Stimulated activated CD4-positive, alpha-beta T cell treated with anti-CD3 and anti-CD28 coated beads, Interleukin-4, amount 100 ng/mL, for 48 hours (primary cell): ENCODE measurements around the gene BNC2.

Experiments
- DNase-seq, 2 donors: peaks; one replicate each; pipeline ENCODE4 v3.0.0-alpha.2; 2020; ENCODE audit warnings: low read depth in 2 of 2

The BNC2 gene

GRCh38 chr9:16869882-16870595 is 431 bp downstream of the BNC2 start:
- DNase-seq, result no peak

DNA sequence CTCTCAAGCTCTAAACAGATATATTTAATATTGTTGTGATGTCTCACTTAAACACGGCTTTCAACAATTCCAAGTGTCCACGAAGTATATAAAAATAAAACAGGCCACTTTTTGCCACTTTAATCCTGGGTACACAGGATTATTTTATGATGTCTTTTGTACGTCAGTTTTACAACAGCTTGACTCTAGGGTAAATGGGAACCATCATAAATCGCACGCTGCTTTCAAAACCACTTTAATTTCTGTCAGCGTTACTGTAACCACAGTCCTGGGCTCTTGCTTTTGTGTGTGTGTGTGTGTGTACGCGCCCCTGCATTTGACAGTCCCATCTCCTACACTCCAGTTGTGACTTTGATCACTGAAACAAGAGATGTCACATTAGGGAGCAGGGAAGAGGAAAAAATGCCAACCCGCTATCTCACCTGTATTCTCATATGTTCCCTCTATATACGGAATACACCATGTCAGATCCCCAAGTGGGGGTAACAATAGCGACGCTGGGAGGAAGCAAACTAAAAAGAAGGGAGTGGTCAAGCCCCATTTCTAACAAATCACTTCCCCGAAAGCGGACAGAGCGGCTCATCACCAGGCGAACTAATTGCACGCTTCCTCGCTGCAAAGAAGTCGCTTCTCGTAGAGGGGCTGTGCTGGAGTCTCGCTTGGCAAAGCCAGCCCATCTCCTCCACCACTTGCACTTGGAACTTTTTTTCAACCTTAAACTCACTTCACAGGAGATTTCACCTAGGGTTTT is 1.2 kb downstream of the BNC2 start:
- no peak for DNase-seq

GRCh38 chr9:16868701-16869100 is 1.8 kb downstream of the BNC2 start:
- no peak for DNase-seq

- DNase-seq, result no peak
Observed at GRCh38 chr9:16867576-16868311, 2.7 kb downstream of the BNC2 start.

- no peak for DNase-seq
Observed at GRCh38 chr9:16866587-16866986, 3.9 kb downstream of the BNC2 start.

DNA sequence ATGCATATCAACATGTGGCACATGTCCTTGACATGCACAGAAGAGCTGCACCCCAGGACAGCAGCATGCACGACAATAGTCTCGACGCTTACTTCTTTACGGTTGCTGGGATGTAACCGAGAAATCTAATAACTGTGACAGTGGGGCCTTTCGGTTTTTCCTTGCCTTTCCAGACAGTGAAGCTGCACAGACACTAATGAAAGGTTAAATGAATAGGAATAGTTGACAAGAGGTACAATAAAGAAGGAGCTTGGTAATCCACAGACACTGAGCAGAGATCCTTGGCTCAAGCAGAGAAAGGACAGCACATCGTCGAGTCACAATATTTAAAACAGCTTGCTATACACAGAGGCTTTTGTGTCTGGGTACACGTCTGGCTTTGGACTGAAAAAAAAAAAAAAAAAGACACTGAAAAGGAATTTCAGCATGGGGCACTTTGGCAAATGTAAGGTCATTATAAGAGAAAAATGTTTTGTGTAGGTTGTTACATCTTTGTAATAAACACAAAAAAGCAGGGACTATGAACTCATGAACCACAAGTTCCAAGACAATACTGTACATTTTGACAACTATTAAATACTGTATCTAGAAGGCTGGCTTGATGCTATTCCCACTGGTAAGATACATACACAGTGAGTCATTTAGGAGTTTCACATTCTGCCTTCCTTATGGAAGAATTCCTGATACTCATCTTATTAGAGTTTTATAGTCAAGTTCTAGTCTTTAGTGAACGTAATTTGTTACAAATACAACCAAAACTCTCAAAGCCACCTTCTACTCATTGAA is 5.6 kb downstream of the BNC2 start:
- no peak for DNase-seq

GRCh38 chr9:16848179-16848578 is 22.3 kb downstream of the BNC2 start:
- no peak for DNase-seq

GRCh38 chr9:16846986-16847385 is 23.5 kb downstream of the BNC2 start:
- DNase-seq, result no peak

DNA sequence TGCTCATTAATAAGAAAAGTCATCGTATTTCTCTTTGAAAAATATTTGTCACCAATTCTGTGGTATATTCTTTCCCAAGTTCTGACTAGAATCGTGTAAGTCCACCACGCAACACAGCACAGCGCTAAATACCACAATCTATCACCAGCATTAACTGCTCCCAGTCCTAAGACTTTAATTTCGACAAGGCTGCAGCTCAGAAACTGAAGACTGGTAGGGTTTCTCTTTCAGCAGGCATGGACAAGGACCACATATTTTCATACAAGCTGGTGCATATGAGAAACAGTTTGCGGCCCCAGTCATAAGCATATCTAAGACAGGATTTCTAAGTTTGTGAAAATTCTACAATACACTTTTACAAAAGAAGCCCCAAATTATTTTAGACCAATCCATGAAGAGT is 24.1 kb downstream of the BNC2 start:
- DNase-seq, result no peak

- DNase-seq, result no peak
Observed at GRCh38 chr9:16834817-16835216, 35.7 kb downstream of the BNC2 start.

- no peak for DNase-seq
Observed at GRCh38 chr9:16833296-16833835, 37.1 kb downstream of the BNC2 start.

GRCh38 chr9:16832101-16832500 is 38.4 kb downstream of the BNC2 start:
- no peak for DNase-seq

DNA sequence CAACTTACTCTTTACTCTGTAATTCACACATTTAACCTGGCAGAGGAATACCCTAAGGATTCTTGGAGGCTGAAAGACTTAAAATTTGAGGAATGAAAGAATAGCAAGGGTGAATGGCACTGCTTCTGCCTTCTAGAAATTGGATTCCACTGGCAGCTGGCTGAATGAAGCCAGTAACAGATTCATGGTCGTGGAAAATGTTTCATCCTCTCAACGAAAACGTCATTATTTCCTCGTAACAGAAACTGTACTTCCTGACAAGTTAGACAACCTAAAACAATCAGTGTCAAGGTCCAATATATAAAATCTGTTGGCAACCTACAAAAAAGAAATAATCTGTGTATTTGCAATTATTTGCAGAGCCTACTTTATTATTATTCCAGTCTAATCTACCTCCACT is 39.7 kb downstream of the BNC2 start:
- DNase-seq, result no peak

DNA sequence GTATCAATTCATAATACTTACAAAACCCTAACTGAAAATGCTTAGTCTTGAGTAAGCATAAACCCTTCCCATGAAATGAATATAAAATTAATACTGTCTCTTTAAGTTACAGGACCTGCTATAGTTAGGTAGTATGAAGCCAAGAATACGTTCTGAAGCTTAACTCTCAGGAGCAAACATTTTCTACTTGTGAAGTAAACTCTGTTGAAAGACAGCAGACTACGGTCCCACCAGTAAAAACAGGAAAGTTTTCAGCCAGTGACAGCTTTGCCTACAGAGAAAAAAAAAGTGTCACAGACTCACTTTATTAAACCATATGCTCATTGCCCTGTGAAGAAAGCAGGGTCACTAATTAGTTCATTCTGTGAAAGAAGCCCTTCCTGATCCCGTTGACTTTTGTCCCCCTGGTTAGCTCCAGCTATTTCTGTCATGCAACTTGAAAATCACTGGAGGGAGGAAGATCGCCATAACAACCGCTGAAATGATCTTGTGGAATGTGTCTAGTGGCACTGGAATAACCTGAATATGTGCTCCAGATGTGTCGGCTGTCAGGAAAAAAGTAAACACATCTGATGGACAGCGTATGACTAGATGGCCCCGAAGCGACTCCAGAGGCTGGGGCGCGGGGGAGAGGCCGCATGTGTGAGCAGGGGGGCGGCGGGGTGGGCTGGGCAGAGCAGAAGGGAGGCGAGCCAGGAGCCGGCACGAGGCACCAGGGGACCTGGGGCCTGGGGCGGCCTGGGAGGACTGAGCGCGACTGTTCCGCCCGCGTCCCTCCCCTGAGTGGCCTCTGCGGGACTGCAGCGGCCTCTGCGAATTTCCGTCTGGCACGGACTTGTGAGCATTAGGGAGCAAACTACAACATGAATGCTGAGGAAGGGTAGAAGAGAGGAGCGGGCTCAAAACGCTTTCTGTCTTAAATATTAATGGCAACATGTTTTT is 41.9 kb downstream of the BNC2 start:
- no peak for DNase-seq

DNA sequence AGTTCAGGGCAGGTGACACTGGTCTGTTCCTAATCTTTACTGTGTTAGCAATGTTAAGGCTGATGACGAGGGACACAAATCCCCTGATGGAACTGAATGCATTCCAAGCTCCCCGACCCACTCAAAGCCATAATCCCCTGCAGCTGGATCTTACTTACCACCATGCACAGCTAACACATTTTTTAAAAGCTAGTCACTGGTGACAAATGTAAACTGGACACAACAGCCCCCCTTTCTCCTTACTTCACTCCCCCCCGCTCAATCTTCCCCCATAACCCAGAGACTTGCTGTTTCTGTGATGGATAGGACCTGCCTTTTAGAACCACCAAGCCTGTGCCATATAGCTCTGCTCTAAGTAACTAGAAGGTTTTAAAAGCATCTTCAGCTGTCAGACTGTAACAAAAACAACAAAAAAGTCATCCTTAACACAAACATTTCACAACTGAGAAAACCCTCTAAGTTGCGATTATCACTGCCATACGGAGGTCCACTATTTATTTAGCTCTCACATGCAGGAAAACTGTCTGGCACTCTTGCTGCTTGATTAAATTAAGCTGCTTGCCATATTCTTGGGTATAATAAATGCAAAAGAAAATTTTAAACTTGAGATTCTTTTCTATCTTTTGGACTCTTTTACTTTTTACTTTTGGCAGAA is 44.4 kb downstream of the BNC2 start:
- no peak for DNase-seq

DNA sequence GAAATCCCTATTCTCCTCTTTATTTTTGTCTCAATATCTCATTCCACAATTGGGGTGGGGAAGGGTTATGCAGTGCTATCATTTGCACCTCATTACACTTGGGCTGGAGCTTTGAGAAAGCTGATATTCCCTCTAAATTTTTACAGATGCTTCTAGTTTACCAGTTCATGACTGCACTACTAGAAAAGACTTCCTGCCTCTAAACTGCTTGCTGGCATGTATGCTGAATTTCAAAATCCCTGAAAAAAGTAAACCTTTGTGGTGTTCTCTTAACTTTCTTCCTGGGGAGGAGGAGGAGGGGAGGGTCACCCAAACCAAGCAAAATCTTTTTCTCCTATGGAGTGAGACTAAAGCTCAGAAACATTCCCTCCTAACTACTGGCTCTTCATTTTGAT is 45.1 kb downstream of the BNC2 start:
- DNase-seq, result no peak

DNA sequence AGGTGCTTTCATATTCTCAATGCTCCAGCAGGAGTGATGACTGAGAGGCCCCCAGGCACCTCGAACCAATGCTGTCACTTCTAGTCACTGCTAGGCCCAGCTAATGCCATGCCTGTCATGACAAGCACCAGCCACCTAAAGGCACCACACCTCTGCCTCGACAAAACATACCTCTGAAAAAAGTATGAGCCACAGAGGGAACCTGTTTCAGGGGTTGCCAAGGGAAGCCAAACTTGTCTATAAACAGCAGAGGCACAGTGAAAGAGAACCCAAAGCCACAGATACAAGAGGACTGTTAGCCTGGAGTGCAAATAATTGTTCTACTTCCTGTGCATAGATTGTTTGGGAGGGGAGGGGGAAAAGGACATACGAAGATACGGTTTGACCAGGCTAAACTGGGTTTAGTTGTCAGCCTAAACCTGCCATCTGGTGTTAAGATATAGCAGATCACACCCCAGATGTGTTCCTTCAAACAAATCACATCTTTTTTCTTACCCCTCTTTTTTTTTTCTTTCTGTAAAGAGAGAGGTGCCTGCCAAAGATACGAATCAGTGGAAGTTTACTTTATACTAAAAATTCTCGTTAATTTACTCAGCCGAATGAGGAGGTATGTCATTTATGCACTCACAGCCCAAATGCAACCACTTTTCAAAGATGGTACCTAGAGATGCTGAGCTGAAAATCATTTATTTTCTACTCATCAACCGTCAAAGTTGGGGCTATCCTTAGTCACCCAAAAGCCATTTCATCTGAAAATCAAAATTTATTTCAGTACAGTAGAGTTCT is 45.7 kb downstream of the BNC2 start:
- DNase-seq, result no peak

GRCh38 chr9:16823906-16824305 is 46.6 kb downstream of the BNC2 start:
- DNase-seq, result no peak

GRCh38 chr9:16821344-16821743 is 49.1 kb downstream of the BNC2 start:
- no peak for DNase-seq
